ENCODE data around the gene SSUH2. TPM values are rescaled to one million over a fixed set of nuclear protein-coding genes. Genes with fewer than 3 reads are reported as not detected.

The SSUH2 gene
- total and polyA plus RNA-seq, 2 of the 4 experiments (the other 2 are of a cell fraction) = 0.10 TPM; not detected in 1

DNA sequence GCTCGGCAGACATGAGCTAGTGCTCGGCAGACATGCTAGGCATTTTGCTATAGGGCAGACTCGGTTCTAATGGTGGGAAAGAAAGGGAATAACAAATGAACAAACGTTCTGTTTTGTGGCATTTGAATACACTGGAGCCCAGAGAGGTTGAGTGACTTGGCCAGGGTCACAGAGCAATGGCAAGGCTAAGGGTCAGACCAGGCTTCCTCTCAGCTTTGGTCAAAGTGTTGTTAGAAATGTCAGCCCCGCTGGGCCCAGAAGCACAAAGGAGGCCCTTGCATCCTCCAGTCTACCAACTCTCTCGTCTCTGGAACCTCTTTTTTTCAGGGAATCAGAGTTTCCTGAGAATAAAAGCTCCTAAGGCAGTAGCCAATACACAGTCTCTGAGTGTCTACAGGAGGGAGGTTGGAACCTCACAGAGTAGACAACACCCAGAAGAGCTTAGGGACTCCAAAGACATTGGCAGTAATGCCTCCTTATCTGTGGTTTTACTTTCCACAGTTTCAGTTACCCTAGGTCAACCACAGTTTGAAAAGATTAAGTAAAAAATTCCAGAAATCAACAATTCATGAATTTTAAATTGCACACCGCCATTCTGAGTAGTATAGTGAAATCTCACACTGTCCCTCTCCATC, 47.3 kb downstream of the SSUH2 start:
- no TSS peak for BruUV-seq (replicated peaks)
- Histone ChIP-seq H3K4me2 (ENCODE audit: low read depth, low read length) (no peak overlapping the region), H3K56ac (ENCODE audit: extremely low read depth, insufficient read depth, low read length) (no peak overlapping the region), H3K9me3 (ENCODE audit: control insufficient read depth, insufficient read depth, low read length) (no peaks in the 10 kb centered on the region), H3K14ac (replicated peaks; ENCODE audit: low read depth, low read length) (no peak overlapping the region), H3K9me1 (ENCODE audit: insufficient read depth, low read length) (no peaks in the 10 kb centered on the region), H3K23ac (ENCODE audit: low read depth, low read length) (no peak overlapping the region), H3K79me1 (ENCODE audit: low read depth in 1 of 2, low read length in 2 of 2) (no peaks in the 10 kb centered on the region), H2AK5ac (ENCODE audit: low read depth, low read length) (no peak overlapping the region), H3K4me1 (ENCODE audit: control insufficient read depth, insufficient read depth, low read length) (peaks cover 5% of the 10 kb centered on the region), H3K27ac (ENCODE audit: insufficient read depth, low read length) (no peak overlapping the region), H4K91ac (ENCODE audit: insufficient read depth, low read depth, low read length) (no peak overlapping the region), H3K9ac (ENCODE audit: low read depth, low read length) (no peak overlapping the region), H3K4me3 (ENCODE audit: insufficient read depth, low read depth, low read length) (no peak overlapping the region), H4K20me1 (ENCODE audit: insufficient read depth, low read length) (no peaks in the 10 kb centered on the region), H2AFZ (replicated peaks; ENCODE audit: low read length, poor library complexity) (no peak overlapping the region), H3K27me3 (ENCODE audit: control insufficient read depth, insufficient read depth, low read length) (peaks cover 2% of the 10 kb centered on the region; the same call in 1 of the 2 replicates), H2BK20ac (ENCODE audit: low read depth, low read length) (no peak overlapping the region), H2BK15ac (ENCODE audit: low read depth, low read length) (no peak overlapping the region), H2BK5ac (ENCODE audit: low read depth, low read length, poor library complexity, severe bottlenecking) (no peak overlapping the region), H4K5ac (ENCODE audit: low read depth, low read length) (no peak overlapping the region), H4K8ac (ENCODE audit: low read depth in 2 of 2, low read length in 2 of 2) (no peak overlapping the region), H2AK9ac (replicated peaks; ENCODE audit: low read depth, low read length, poor library complexity) (peak overlapping the region; percentile 25), H3K4ac (ENCODE audit: low read depth, low read length) (no peak overlapping the region), H2BK120ac (ENCODE audit: low read depth, low read length) (no peak overlapping the region), H3K18ac (ENCODE audit: low read depth, low read length) (no peak overlapping the region), H3K36me3 (ENCODE audit: control insufficient read depth, insufficient read depth, low read length) (no peaks in the 10 kb centered on the region)
- TF ChIP-seq MAZ (IDR thresholded peaks at IDR 0.05; ENCODE audit: borderline replicate concordance, low read depth, low read length) (no peak), RAD21 (IDR thresholded peaks at IDR 0.05; ENCODE audit: low read length) (no peak), SMC3 (IDR thresholded peaks at IDR 0.05; ENCODE audit: low read depth, low read length) (no peak), MAFK (IDR thresholded peaks at IDR 0.05; ENCODE audit: low read depth, low read length) (no peak), FOS (IDR thresholded peaks at IDR 0.05; ENCODE audit: low read depth, low read length) (no peak), CHD1 (IDR thresholded peaks at IDR 0.05; ENCODE audit: low read depth, low read length) (no peak), RCOR1 (IDR thresholded peaks at IDR 0.05; ENCODE audit: insufficient replicate concordance, low read length) (no peak), RFX5 (IDR thresholded peaks at IDR 0.05; ENCODE audit: low read depth, low read length) (no peak)
- TF ChIP-seq, protein P1, sequence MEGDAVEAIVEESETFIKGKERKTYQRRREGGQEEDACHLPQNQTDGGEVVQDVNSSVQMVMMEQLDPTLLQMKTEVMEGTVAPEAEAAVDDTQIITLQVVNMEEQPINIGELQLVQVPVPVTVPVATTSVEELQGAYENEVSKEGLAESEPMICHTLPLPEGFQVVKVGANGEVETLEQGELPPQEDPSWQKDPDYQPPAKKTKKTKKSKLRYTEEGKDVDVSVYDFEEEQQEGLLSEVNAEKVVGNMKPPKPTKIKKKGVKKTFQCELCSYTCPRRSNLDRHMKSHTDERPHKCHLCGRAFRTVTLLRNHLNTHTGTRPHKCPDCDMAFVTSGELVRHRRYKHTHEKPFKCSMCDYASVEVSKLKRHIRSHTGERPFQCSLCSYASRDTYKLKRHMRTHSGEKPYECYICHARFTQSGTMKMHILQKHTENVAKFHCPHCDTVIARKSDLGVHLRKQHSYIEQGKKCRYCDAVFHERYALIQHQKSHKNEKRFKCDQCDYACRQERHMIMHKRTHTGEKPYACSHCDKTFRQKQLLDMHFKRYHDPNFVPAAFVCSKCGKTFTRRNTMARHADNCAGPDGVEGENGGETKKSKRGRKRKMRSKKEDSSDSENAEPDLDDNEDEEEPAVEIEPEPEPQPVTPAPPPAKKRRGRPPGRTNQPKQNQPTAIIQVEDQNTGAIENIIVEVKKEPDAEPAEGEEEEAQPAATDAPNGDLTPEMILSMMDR (conservative IDR thresholded peaks at IDR 0.05; ENCODE audit: low read depth, low read length) = no peak
- TF ChIP-seq, protein P2, sequence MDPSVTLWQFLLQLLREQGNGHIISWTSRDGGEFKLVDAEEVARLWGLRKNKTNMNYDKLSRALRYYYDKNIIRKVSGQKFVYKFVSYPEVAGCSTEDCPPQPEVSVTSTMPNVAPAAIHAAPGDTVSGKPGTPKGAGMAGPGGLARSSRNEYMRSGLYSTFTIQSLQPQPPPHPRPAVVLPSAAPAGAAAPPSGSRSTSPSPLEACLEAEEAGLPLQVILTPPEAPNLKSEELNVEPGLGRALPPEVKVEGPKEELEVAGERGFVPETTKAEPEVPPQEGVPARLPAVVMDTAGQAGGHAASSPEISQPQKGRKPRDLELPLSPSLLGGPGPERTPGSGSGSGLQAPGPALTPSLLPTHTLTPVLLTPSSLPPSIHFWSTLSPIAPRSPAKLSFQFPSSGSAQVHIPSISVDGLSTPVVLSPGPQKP (IDR thresholded peaks at IDR 0.05; ENCODE audit: borderline replicate concordance, low read depth, low read length) = no peak
- in situ Hi-C loops (cut with MboI; ENCODE audit: low sequenced_read_pairs) (no loop called here), intact Hi-C loops (cut with micrococcal nuclease) (no loop called here), dilution Hi-C loops (cut with HindIII; ENCODE audit: low sequenced_read_pairs, unreplicated experiment) (no loop called here)
- no peak for ATAC-seq (ENCODE audit: low read depth)
- ChIA-PET POLR2A (ENCODE audit: unreplicated experiment) (no interaction called here), CTCF (no interaction called here)
- DNase-seq = no peak
- 60% methylated on average over 2 of the region's 7 CpGs; no CpG with 5 or more reads in 1 of the 2 experiments for WGBS, 2 experiments (ENCODE audit: extremely low coverage in 2 of 2, insufficient read length in 1 of 2)
